Uterus (tissue), 4 donors: ENCODE results near the gene NUBP1. TPM values are rescaled to one million over a fixed set of nuclear protein-coding genes. Genes with fewer than 3 reads are reported as not detected.
"Not testable (repeated sequence)": the region's sequence is repeated elsewhere in the genome, so short reads cannot be mapped to it uniquely, and the experiment has no call there.

ENCODE experiments used
- DNase-seq, 2 donors: peaks; one replicate each; pipeline ENCODE4 v3.0.0-alpha.2; 2019 to 2020
- H3K27ac ChIP-seq, 2 donors: fragments of 200-600 bp; sonication (generic); 1 replicate in 1 of 2; 2 replicates in 1 of 2; pipeline ENCODE4 v1.5.1; 2016 to 2018
- H3K27me3 ChIP-seq, 2 donors: fragments of 200-600 bp; sonication (generic); one replicate each; pipeline ENCODE4 v1.5.1; 2018 to 2019; ENCODE audit warnings: control low read depth in 1 of 2
- H3K36me3 ChIP-seq, 2 donors: fragments of 200-600 bp; sonication (generic); one replicate each; pipeline ENCODE4 v1.5.1; 2019; ENCODE audit warnings: control low read depth in 1 of 2
- H3K4me1 ChIP-seq, 2 donors: fragments of 200-600 bp; sonication (generic); one replicate each; pipeline ENCODE4 v1.5.1; 2018 to 2019; ENCODE audit warnings: control low read depth in 1 of 2
- H3K4me3 ChIP-seq, 2 donors: fragments of 200-600 bp; sonication (generic); 1 replicate in 1 of 2; 2 replicates in 1 of 2; pipeline ENCODE4 v1.5.1; 2018 to 2019; ENCODE audit warnings: mild to moderate bottlenecking in 1 of 2
- H3K9me3 ChIP-seq, 2 donors: fragments of 200-600 bp; sonication (generic); one replicate each; pipeline ENCODE4 v1.5.1; 2019; ENCODE audit warnings: control low read depth in 1 of 2
- POLR2A ChIP-seq, 2 donors: fragments of 450-650 bp; IDR thresholded peaks; one replicate each; pipeline ENCODE4 v1.6.1; 2016; ENCODE audit warnings: antibody characterized with exemption in 2 of 2, mild to moderate bottlenecking in 1 of 2, moderate library complexity in 1 of 2
- intact Hi-C: fragments of 100-400 bp; cut with DNase I; formaldehyde crosslinking; loops from one replicate; pipeline ENCODE4 v1.15.1; 2023; ENCODE audit warnings: low total_unique reads
- total RNA-seq, 4 donors: library from RNA; depleted of rRNA in 3 of 4; stranded (reverse); fragments of >200 nt in 3 of 4; gene quantifications; one replicate each; pipeline versions ENCODE4 v1.1.0 to v1.2.4, GENCODE V29; 2014 to 2023
- TF ChIP-seq, protein P1 (sequence below), 4 experiments: fragments of 200-600 bp in 2 of 4; fragments of 450-650 bp in 2 of 4; sonication (generic) in 2 of 4; IDR thresholded peaks; one replicate each; pipeline ENCODE4 v1.5.1; 2016 to 2019; ENCODE audit warnings: antibody characterized with exemption in 4 of 4, mild to moderate bottlenecking in 2 of 4, moderate library complexity in 1 of 4
- donor health status: DM: yes; HTN: yes; CAD: no.

The NUBP1 gene
- total RNA-seq, 4 donors from 2014 or later, result 13.8 to 46.2 (median 26.7) TPM

DNA sequence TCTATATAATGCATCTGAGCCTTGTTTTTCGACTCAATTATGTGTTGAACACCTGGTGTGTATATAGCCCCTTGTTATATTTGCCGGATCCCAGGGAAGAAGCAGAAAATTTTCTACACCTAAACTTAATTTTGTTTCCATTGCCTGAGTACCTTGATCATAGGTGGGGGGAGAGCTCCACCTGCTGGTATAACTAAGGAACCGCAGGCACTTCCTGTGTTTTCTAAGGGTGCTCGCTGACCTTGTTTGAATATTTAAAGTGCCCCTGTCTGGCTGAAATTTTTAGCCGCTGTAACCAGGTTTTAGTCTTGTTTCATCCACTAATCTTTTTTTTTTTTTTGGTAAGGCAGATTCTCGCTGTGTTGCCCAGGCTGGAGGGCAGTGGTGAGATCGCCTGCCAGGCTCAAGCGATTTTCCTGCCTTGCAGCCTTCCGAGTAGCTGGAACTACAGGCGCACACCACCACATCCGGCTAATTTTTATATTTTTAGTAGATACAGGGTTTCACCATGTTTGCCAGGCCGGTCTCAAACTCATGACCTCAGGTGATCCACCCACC lies 6.5 kb upstream of the NUBP1 start:
- no peaks in the 10 kb centered on the region for H3K4me1 ChIP-seq
- peak; percentile 58 to 70 for DNase-seq
- H3K27ac ChIP-seq, result peak overlapping the region; percentile 28 to 40
- no peaks in the 10 kb centered on the region for H3K9me3 ChIP-seq
- TF ChIP-seq POLR2A (IDR thresholded peaks at IDR 0.05), result no peak
- TF ChIP-seq, protein P1, sequence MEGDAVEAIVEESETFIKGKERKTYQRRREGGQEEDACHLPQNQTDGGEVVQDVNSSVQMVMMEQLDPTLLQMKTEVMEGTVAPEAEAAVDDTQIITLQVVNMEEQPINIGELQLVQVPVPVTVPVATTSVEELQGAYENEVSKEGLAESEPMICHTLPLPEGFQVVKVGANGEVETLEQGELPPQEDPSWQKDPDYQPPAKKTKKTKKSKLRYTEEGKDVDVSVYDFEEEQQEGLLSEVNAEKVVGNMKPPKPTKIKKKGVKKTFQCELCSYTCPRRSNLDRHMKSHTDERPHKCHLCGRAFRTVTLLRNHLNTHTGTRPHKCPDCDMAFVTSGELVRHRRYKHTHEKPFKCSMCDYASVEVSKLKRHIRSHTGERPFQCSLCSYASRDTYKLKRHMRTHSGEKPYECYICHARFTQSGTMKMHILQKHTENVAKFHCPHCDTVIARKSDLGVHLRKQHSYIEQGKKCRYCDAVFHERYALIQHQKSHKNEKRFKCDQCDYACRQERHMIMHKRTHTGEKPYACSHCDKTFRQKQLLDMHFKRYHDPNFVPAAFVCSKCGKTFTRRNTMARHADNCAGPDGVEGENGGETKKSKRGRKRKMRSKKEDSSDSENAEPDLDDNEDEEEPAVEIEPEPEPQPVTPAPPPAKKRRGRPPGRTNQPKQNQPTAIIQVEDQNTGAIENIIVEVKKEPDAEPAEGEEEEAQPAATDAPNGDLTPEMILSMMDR (IDR thresholded peaks at IDR 0.05), result peak; percentile 91 to 94 (median 94)
- H3K4me3 ChIP-seq, result no peak overlapping the region
- intact Hi-C loops, result loop anchor here (5.0 kb wide), 1 partner anchor 215 kb away; no protein-coding TSS in a partner anchor
- H3K36me3 ChIP-seq, result no peaks in the 10 kb centered on the region
- no peaks in the 10 kb centered on the region for H3K27me3 ChIP-seq

DNA sequence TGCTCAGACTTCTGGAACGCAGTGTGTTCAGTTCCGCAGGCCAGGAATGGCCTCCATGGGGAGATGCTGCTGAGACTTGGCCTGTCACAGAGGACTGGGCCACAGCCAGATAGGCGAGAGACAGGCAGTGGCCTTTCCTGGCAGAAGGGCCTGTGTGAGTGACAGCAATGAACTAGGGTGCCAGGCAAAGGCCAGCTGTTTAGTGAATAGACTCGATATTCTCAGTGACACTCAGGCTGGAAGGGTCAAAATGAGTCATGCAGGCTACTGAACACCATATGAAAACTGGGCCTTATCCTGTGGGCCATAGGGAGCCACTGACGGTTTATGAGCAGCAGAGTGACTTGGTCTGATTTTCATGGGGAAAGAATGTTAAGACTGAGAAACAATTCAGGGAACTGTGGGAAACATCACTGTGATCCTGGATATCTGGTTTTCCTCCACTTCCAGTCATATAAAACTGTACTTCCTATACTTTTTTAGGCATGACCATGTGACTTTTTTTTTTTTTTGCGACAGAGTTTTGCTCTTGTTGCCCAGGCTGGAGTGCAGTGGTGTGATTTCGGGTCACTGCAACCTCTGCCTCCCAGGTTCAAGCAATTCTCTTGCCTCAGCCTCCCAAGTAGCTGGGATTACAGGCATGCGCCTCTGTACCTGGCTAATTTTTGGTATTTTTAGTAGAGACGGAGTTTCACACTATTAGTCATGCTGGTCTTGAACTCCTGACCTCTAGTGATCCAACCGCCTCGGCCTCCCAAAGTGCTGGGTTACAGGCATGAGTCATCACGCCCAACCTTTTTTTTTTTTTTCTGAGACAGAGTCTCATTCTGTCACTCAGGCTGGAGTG lies 5.2 kb upstream of the NUBP1 start:
- DNase-seq, result peak; percentile 50 to 56
- TF ChIP-seq, protein P1 (IDR thresholded peaks at IDR 0.05), result no peak
- TF ChIP-seq POLR2A (IDR thresholded peaks at IDR 0.05), result no peak
- Histone ChIP-seq H3K4me1 (no peaks in the 10 kb centered on the region), H3K27me3 (no peaks in the 10 kb centered on the region), H3K9me3 (no peaks in the 10 kb centered on the region), H3K36me3 (no peaks in the 10 kb centered on the region), H3K27ac (peak overlapping the region; percentile 40 to 44), H3K4me3 (no peak overlapping the region)
- intact Hi-C loops, result loop anchor here (5.0 kb wide), 1 partner anchor 216 kb away; no protein-coding TSS in a partner anchor

- DNase-seq, result no peak
- H3K4me1 ChIP-seq, result no peaks in the 10 kb centered on the region
- H3K27me3 ChIP-seq, result no peaks in the 10 kb centered on the region
- H3K27ac ChIP-seq, result no peak overlapping the region
- H3K4me3 ChIP-seq, result no peak overlapping the region
- intact Hi-C loops, result loop anchor here (5.0 kb wide), 1 partner anchor 218 kb away; no protein-coding TSS in a partner anchor
- H3K9me3 ChIP-seq, result no peaks in the 10 kb centered on the region
- TF ChIP-seq, protein P1 (IDR thresholded peaks at IDR 0.05), result no peak
- no peak for TF ChIP-seq POLR2A (IDR thresholded peaks at IDR 0.05)
- H3K36me3 ChIP-seq, result no peaks in the 10 kb centered on the region
Measured at GRCh38 chr16:10740000-10740844, 3.4 kb upstream of the NUBP1 start.

- Histone ChIP-seq H3K27ac (no peak overlapping the region), H3K36me3 (no peaks in the 10 kb centered on the region), H3K4me1 (no peaks in the 10 kb centered on the region), H3K27me3 (no peaks in the 10 kb centered on the region), H3K9me3 (no peaks in the 10 kb centered on the region), H3K4me3 (no peak overlapping the region)
- TF ChIP-seq, protein P1 (IDR thresholded peaks at IDR 0.05), result no peak
- TF ChIP-seq POLR2A (IDR thresholded peaks at IDR 0.05), result no peak
- no peak for DNase-seq
- intact Hi-C loops, result no loop called here
Measured at GRCh38 chr16:10740845-10741208, 2.8 kb upstream of the NUBP1 start.

GRCh38 chr16:10741249-10741648 lies 2.4 kb upstream of the NUBP1 start:
- intact Hi-C loops, H3K27me3 ChIP-seq, H3K4me1 ChIP-seq, H3K27ac ChIP-seq, H3K36me3 ChIP-seq, DNase-seq, H3K4me3 ChIP-seq, H3K9me3 ChIP-seq: not testable (repeated sequence)
